Suppressor macrophage treated with lipopolysaccharide for 4 hours (primary cell): ENCODE results near the gene SEC11C.

ENCODE experiments used
- DNase-seq: peaks from one replicate; pipeline ENCODE4 v3.0.0-alpha.2; 2020

Gene SEC11C

DNA sequence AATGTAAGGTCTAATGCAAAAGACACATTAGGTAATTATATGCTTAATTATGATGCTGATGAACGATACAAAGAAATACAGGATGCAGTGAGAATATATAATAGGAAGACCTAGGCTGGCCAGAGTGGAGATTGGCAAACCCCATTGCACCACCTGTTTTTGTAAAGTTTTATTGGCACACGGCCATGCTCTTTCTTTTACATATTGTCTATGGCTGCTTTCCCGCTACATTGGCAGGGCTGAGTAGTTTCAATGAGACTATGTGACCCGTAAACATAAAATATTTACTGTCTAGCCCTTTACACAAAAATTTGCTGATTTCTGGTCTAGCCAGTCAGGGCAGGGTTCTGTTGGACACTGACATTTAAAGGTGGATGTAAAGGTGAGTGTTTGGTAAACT, 5.4 kb downstream of the SEC11C start:
- DNase-seq = no peak

DNA sequence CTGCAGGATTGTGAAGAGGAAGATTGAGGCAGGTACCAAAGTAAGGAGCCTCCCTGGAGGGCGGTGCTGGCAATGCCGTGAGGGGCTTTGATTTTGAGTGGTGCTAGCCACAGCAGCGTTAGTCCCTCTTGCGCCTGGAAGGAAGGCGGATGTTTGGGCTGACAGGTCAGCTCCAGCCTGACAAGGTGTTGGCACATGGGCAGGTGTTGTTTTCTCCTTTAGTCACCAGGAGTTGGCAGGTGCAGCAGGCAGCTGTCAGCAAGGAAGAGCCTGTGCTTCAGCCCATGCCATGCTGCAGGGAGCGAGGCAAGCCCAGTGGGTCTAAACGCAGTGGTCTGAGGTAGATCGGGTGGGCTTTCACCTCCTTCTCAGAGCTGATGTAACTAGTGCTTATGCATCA, 8.5 kb downstream of the SEC11C start:
- no peak for DNase-seq

DNA sequence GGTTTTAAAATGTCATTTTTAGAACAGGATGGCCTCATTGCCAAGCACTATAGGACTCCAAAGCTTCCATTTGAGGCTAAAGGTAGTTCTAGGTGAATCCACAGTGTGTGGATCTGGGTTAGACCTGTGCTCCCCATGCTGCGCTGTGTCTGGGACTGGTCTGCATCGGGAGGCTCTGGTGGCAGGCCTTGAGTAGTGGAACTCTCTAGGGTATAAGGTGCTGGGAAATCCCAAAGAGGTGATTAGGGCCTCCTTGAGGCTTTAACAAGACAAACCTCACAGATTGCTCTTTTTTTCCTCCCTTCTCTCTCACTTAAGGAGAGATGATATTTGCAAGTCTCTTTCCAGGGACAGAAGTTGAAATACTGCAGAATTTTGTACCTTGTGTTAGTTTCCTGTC, 9.3 kb downstream of the SEC11C start:
- no peak for DNase-seq

DNA sequence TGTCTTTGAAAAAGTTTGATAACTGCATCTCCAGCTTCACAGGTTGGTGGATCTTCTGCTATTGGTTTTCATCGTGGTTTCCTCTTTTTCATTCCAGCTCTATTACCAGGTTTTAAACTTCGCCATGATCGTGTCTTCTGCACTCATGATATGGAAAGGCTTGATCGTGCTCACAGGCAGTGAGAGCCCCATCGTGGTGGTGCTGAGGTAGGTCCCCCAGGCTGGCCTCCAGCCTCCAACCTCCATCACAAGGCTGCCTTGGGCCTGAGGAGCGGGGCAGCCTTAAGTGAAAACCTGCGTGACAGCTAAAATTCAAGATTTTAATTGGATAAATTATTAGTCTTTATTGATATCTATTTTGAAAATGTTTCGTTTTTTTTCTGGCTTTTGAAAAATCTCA, 9.7 kb downstream of the SEC11C start:
- DNase-seq = no peak

DNA sequence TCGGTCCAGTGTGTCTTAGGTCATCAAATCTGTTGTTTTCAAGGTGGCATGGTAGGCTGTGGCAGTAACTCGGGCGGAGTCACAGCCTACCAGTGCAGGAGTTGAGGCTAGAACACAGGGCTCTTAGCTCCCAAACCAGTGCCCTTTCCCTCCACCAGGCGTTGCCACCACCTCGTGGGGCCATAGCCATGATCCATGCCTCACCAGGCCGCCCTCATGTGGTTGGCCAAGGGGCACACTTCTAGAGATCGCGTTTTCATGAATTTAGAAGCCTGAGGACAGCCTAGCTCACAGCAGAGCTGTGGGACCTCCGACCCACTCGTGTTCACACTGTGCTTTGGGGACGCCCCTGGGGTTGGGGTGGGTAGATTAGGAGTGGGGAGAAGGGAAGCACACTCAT, 10.6 kb downstream of the SEC11C start:
- no peak for DNase-seq

DNA sequence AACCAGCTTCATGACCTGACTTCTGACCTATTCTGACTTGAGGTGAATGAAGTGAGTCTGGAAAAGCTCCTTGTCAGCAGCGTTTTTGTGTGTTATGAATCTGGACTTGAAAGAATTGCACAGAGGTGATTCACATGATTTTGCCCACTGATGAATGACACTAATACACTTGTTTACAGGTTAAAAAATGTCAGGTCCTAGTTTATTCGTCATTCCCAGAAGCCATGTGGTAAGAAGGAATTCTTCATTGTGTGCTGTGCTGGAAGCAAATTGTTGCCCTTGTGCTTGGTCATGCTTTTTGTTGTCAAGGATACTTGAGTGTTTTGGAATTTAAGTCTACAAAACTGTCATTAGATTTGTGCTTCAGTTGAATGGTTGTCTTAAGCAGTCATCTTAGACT, 15.5 kb downstream of the SEC11C start:
- DNase-seq = no peak

DNA sequence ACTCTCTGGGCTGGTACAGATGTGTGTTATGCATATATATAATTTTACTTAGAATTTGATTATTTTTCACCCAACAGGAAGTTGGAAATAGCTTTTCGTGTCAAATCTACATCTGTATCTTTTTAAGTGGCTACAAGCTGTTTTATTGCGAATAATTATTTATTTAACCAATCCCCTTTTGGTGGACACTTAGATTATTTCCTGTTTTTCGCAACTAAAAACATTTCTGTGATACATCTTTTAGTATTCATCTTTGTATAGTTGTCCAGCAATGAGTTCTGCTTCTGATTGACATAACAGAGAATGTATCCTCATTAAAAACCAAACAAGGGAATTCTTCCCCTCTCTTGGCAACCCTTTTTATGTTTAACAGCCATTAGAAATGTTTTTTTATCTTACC, 16.6 kb downstream of the SEC11C start:
- DNase-seq = no peak

DNA sequence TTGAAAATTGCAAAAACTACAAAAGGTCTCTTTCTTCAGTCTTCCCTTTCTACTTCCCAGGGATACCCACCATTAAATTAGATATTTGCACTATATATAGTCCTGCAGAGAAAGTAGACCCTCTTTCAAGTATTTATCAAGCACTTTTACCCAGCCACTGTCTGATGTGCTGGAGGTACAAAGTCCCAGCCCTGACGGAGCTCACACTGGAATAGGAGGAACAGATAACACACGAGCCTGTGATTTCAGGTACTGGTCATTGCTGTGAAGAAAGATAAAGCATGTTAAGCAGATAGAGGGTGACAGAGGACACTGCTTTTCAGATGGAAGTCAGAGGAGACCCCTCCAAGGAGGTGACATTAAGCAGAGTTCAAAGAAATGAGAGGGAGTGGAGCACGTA, 19.6 kb downstream of the SEC11C start:
- DNase-seq = no peak

DNA sequence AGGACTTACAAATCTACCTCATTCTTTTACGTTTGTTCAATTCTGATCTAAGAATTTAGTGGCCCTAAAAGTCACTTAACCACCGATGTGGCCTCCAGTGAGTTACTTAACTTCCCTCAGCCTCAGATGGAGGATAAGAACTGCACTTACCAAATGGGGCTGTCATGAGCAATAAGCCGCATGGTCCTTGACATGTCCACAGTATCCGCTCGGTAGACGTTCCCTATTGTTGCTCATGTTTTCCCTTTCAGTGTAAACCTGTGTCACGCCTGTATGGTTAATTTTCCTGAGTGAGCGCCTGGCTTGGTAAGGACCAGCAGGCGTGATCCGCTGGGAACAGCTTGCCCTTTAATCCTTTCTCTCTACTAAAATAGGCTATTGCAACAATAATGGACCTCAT, 20.3 kb downstream of the SEC11C start:
- no peak for DNase-seq

DNA sequence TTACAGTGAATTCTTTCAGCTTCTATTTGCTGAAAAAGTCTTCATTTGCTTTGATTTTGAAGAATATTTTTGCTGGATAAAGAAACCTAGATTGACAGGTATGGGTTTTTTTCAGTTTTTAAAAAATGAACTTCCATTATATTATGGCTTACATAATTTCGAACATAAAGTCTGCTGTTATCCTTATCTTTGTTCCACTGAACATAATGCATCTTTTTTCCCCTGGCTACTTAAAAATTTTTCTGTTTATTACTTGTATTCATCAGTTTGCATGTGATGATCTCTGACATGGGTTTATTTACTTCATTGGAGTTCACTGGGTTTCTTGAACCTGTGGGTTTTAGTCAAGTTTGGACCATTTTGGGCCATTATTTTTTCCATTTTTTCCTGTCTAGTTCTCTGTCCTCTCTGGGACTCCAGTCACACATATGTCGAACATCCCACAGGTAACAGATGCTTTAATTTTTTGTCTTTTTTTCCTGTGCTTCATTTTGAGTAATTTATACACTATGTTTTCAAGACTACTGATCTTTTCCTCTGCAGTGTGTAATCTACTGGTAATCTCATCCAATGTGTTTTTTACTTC, 33.1 kb downstream of the SEC11C start:
- no peak for DNase-seq

DNA sequence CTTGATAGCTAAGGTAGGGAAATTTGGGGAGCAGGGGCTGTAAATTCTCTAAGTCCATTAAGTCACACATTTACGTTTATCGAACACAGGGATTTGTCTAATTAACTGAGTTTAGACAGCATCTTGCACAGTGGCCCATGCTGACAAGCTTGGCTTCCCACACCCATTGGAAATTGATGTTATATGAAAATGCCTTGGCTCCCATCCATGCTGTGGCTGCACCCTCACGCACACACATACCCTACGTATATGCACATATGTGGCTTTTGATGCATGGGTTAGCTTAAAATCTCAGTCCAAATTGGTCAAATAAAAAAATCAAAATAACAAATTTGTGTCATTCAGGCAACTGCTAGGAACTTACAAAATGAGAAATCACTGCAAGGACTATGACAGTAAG, 37.8 kb downstream of the SEC11C start:
- no peak for DNase-seq

DNA sequence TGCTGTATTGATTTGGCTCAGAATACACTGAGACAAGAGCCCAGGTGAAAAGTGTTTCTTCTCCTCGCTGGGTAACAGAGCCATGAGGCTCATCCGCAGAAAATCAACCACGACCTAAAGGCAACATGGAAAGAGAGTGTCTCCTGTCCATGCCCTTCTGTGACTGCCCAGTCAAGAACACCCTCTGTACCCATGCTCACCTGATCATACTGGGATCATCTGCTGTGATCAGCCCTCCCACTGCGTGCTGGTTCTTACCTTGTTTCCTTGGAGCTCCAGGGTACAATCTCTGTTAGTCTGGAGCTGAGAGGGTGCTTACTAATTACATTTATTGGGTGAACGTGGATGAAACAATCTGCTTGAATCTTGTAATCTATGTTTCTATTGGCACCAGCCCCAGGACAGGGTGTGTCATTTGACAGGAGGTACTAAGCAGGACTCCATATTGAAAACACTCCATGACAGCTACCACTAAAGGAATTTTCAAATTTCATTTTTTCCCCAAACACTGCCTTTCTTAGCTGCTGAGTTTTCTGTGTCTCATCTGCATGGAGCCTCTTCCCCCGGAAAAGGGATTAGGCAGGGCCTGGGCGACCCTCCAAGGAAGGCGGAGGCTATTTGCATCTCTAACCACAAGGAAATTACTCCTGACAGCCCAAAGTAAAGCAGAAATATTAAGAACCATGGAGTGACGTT, 40.6 kb downstream of the SEC11C start:
- no peak for DNase-seq

DNA sequence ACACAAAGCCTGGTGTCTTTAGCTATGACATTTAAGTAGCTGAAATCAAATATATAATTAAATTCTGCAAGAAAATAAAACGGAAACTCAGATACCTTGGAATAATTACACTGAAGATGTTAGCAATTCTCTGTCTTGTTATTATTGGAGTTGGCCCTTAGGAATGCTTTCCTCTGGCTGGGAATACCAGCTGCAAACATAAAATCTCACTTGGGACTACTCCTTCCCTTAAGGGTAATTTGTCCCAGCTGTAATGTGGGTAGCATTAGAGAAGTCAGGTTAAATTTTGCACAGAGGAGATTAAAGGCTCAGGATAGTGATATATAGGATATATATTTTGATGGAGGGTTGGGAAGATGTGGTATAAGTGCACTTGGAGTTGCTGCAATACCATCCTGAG, 43.0 kb downstream of the SEC11C start:
- no peak for DNase-seq

DNA sequence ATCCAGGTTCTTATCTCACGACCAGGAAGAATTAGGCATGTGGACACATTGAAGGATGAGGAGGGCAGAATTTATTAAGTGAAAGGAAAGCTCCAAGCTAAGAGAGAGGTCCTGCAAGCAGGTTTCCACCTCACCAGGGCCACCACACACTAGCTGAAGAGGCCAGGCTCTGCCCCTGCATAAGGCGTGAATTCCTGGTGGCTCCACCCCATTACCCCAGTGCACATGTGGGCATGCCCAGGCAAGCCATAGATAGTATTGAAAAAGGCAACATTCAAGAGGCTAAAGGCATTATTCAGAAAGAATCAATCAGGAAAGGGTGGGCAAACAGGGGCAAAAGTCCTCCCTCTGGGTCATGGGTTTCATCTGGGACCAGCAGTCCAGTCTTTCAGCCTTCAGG, 49.3 kb downstream of the SEC11C start:
- no peak for DNase-seq

DNA sequence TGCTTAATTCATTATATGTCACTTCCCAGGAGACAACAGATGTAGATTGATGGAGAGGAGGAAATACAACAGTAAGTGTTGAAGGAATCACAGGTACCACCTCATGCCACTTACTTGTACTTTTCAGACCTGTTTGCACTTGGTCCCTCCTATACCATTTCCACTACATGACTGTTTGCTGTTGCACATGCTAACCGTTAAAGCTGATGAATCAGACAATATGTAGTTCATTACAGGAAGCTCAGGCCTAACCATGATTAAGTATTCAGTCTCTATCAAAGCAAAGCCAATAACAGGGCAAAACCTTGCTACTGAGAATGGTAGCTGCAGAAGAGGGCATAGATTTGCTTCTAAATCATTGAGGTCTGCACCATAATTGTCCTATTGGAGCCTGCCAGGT, 50.1 kb downstream of the SEC11C start:
- DNase-seq = no peak

DNA sequence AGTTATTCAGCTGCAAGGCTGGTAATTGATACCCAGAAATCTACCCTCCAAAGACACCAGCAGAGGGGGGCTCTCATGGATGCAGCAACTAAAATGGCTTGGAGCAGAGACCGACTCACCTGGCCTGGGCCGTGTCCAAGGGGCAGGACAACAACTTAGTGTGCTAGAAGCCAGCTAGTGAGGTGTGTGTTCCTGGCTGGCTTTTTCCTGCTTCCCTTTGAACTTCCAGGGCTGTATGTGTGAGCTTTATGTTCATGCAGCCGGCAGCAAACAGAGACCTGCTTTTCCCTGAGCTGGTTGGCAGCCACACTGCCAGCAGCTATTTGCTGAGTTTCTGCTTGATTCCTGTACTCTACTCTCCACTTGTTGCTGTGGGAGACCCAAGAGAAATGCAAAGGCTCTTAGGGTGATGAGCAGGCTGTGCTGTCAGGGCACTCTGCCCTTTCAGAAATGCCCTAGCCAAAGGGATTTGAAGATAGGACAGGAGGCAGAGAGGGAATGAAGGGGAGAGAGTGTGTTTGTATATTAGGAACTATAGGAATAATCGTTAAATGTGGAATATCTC, 56.6 kb downstream of the SEC11C start:
- DNase-seq = no peak

DNA sequence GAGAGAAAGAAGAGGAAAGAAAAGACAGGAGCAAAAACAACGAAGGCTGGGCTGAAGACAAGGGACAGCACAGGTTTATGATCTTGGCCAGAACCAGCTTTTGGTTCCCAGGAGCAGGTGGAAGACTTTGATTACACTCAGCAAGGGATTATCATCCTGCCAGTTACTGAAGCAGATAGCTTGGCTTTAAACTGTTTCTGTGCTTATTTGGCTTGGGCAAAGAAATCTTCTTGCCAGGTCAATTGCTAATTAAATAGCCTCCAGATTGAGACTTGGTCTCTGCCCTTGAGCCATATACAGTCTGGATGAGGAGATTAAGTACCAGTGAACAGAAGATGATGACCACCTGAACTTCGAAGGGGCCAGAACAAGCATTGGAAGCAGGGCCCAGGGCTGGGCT, 58.0 kb downstream of the SEC11C start:
- no peak for DNase-seq

DNA sequence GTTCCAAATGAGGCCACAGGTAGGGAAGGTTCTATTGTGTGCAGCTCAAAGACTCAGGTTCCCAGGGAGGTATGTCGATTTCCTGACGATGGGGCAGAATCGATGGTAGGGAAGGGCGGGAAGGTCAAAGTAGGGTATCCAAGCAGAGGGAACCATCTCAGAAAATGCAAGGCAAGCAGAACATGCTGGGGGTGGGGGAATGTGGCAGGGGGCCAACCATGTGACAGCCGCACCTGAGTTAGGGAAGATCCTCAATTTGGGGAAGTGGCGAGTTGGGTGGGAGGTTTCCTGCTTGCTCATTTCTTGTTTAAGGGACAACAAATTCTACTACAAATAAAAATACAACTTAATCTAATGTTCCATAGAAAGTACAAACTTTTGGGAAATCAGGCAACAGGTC, 58.5 kb downstream of the SEC11C start:
- DNase-seq = no peak

DNA sequence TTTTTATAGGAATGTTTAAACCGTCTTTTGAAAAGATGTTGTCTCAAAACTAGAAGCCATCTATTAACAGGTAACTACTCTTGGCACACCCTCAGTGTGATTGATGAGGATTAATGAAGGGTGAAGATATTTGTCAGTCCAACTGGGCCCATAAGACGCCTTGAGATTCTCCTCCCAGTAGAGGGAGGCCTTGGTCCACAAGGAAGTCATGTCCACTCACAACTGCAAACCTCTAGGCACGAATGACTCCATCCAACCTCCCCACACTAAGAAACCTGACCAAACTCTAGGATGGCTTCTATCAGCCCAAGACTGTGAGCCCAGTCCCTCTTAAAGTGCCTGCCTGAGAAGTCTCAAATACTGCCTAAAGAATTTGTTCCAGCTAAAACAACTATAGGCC, 61.1 kb downstream of the SEC11C start:
- DNase-seq = no peak

DNA sequence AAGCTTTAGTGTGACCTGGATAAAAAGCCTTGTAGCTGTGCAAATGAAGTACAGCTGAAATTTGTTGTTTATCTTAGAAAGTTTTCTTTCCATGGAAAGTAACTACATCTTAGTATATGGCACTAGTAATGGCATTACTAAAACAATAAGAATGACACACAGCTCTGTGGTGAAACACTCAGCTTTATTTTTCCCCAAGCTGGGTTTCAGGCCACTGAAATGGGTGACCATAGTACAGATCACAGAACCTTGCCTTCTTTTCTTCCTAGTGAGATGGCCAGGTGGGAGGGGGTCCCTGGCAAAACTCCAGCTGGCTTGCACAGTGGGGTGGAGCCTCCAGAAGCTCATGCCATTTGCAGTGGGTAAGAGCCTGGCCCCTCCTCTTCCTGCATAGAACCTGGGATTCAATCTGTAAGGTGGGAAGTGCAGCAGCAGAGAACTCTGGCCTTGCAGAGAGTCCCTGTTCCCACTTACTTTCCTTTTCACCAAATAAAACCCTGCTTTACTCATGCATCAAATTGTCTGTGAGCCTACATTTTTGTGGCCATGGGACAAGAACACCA, 62.7 kb downstream of the SEC11C start:
- DNase-seq = no peak

DNA sequence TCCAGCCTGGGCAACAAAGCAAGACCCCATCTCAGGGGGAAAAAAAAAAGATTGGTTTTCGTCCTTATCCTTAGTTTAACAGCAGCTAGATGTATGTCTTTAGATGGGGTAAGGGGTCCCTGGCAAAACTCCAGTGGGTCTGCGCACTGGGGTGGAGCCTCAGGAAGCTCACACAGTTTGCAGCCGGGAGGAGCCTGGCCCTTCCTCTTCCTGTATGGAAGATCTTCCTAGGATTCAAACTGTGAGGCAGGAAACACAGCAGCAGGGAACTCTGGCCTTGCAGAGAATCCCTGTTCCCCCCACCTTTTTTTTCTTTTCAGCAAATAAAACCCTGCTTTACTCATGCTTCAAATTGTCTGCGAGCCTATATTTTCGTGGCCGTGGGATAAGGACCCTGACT, 67.8 kb downstream of the SEC11C start:
- DNase-seq = no peak
